OCI-M2 (cell line): ENCODE data around the gene GOLGA6L9.
"Not testable (repeated sequence)": the region's sequence is repeated elsewhere in the genome, so short reads cannot be mapped to it uniquely, and the experiment has no call there.

ENCODE experiments used
- DNase-seq: peaks from one replicate; lab custom pipeline; 2025; ENCODE audit not compliant: unreplicated experiment; lab: John Stamatoyannopoulos, UW

GOLGA6L9 gene

GRCh38 chr15:82465629-82466028, 36.0 kb downstream of the GOLGA6L9 start:
- not testable (repeated sequence) for DNase-seq

GRCh38 chr15:82468205-82468604, 38.6 kb downstream of the GOLGA6L9 start:
- DNase-seq: not testable (repeated sequence)

DNA sequence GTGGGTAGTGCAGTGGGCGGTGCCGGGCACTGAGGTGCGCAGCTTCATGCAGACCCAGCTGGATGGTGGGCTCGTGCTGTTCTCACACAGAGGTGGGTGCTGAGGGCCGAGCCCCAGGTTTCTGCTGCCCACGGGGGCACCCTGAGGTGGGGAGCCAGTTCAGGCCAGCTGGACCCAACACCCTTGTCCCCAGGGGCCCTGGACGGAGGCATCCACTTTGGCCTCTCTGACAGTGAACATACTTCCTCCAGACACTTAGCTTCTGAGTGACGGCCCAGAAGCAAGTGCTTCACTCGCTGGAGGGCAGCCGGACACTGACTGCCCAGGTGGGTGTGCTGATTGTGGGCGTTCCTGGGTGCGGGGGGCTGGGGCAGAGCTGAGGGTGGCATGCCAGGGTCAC, 39.8 kb downstream of the GOLGA6L9 start:
- not testable (repeated sequence) for DNase-seq

DNA sequence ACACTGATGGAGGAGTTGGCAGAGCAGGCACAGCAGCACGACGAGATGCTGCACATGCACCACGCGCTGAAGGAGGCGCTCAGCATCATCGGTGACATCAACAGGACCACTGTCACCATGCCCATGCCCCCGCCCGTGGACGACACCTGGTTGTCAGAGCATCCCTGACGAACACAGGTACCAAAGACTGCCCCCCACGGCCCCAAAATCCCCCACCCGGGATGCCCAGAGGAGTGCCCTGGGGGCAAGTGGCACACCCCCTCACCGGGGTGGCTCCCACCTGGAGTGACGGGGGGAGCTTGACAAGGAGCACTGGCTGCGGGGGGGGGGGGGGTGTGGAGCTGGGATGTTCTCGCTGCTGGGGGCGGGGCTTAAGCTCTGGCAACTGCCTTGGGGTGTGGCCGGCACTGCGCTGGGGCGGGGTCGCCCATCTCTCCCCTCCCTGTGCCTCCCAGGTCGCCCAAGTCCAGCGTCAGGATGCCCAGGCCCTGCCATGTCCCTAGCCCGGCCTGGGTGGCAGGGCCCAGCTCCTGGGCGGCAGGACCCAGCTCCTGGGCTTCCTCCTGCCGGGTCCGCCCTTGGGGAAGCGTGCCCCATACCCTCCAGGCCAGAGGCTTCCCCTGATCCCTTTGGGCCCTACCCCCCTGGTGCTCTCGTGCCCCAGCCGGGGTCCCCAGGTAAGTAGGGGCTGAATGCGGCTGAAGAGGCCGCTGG, 42.8 kb downstream of the GOLGA6L9 start:
- not testable (repeated sequence) for DNase-seq

DNA sequence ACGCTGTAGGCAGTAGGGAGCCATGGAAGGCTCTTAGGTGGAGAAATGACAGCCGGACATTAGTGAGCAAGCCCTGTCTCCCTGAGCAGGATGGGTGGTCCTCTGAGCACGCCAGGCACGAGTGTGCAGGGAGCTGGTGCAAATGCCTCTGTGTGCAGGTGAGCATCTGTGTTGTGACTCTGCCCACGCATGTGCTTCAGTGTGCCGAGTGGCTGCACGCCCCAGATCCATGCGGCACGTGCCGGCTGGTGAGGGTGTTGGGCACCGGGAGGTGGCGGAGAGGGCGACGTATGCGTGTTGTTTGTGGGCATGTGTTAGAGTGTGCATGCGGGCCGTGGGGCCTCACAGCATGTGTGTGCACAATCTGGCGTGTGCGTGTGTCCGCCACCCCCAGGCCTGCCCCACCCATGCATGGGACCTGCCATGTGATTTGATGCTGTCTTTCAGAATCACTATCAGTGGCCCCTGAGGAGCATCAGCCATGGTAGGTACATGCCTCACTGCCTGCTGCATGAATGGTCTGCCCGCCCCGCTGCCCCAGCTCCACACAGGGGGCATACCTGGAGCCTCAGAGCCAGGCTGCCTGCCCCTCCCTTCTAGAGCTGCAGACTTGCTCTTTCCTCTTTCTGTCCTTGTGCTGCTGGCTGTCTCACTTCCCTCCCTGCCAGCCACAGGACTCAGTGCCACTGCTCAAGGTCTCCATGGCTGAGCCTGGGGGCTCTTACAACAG, 45.1 kb downstream of the GOLGA6L9 start:
- DNase-seq: not testable (repeated sequence)

- DNase-seq: not testable (repeated sequence)
Measured at GRCh38 chr15:82475345-82475967, 45.8 kb downstream of the GOLGA6L9 start.

DNA sequence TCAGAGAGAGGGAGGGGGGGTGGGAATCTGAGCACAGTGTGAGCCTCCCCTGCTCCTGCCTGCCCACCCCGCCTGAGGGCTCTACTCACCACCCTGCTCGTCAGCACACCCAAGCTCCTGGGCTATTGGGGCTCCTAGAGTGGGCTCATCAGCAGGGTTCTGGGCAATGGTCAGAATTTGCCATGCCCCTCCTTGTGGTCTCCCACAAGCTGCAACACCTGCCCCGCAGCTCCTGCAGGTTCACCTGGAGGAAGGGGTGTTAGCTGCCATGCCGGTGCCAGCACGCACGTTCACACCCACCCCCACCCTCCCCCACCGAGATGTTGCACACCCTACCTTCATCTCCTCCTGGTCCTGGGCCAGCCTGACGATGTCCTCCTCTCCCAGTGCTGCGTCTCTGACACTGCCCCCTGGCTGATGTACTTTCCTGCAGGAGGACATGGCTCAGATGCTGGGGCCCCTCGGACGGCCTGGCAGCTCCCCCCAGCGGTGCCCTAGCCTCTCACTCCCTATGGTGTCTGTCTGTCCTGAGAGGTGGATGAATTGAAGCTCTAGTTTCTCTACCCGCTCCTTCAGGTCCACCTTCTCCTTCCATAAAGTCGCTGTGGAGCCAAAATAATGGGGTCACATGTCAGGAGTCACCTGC, 47.2 kb downstream of the GOLGA6L9 start:
- DNase-seq: not testable (repeated sequence)

DNA sequence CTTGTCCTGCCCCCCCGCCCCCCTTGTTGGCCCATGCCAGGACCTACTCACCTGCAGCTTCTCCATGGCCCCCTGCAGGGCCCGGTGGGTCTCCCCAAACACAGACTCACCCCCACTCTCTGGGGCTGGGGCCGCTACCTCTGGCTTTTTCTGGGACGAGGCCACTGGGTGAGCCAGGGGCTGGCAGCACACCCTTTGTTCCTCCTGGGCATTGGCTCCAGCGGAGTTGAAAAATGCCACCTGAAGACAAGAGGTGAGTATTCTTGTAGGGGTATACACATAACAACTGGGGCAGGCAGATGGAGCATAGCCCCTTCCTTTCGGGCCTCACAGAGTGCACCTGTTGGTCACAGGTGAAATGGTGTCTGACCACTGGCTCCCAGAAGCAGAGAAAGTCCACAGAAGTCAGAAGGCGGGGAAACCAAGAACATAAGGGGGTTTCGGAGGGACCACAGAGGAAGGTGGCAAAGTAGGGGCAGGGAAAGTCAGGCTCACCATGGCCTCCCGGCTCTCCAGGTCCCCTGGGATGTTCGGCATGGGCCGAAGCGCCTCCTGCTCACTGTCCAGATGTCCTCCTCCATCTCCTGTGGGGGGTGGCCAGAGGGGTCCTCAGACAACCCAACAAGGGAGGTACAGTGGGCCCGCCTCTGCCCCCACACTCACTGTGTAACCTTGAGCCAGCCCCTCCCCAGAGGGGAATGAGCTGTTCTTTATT, 47.9 kb downstream of the GOLGA6L9 start:
- not testable (repeated sequence) for DNase-seq
